ENCODE results near the gene OBSCN. TPM values are rescaled to one million over a fixed set of nuclear protein-coding genes. Genes with fewer than 3 reads are reported as not detected.

The OBSCN gene
- total and polyA plus RNA-seq, 2 donors (not counting 1 experiment from before 2014, with no cell fraction given), result 10.0 to 63.9 TPM

DNA sequence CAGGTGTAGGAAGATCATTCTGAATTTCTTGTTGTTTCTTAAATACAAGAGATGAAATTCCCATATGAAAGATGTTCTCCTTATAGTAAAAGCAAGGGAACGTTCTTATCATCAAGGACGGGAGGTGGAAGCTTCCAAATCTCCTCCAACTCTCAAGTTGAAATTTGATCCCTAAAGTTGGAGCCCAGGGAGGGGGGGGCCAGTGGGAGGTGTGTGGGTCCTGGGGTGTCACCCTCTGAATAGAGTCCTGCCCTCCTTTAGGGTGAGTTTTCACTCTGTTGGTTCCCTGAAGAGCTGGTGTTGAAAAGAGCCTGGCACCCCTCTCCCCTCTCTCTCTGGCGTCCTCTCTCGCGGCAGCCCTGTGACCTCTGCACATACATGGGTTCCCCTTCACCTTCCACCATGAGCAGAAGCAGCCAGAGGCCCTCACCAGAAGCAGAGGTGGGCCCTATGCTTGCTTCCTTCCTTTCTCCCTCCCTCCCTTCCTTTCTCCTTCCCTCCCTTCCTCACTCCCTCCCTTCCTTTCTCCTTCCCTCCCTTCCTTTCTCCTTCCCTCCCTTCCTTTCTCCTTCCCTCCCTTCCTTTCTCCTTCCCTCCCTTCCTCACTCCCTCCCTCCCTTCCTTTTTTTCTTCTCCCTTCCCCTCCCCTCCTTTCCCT, 218.8 kb downstream of the OBSCN start:
- CTCF ChIA-PET, result no interaction called here
- no peaks in the 10 kb centered on the region for H3K4me1 Mint-ChIP-seq
- WGBS (ENCODE audit: insufficient coverage), result 89% methylated on average over 3 of the region's 5 CpGs

DNA sequence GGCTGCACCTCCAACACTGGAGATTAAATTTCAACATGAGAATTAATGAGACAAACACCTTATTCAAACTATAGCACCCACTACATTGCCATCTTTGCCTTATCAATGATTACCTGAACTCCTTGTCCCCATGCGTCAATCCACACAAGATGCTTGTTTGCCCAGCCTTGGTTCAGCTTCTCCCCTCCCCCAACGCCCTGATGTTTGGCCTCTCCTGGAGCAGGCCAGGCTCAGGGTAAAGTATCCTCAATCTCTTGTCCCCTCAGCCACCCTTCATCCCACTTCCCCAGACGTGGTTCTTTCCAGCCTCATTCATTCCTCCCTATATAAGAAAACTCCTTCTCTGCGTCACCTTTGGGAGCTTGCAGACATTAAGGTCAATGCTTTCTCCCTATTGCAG, 220.6 kb downstream of the OBSCN start:
- TF ChIP-seq, protein P1, sequence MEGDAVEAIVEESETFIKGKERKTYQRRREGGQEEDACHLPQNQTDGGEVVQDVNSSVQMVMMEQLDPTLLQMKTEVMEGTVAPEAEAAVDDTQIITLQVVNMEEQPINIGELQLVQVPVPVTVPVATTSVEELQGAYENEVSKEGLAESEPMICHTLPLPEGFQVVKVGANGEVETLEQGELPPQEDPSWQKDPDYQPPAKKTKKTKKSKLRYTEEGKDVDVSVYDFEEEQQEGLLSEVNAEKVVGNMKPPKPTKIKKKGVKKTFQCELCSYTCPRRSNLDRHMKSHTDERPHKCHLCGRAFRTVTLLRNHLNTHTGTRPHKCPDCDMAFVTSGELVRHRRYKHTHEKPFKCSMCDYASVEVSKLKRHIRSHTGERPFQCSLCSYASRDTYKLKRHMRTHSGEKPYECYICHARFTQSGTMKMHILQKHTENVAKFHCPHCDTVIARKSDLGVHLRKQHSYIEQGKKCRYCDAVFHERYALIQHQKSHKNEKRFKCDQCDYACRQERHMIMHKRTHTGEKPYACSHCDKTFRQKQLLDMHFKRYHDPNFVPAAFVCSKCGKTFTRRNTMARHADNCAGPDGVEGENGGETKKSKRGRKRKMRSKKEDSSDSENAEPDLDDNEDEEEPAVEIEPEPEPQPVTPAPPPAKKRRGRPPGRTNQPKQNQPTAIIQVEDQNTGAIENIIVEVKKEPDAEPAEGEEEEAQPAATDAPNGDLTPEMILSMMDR (IDR thresholded peaks at IDR 0.05), result no peak
- TF ChIP-seq EZH2 (IDR thresholded peaks at IDR 0.05; ENCODE audit: borderline replicate concordance, insufficient read depth, low read depth, low read length, poor library complexity, severe bottlenecking), result no peak
- no peak overlapping the region for H3K4me3 Mint-ChIP-seq
- no peak overlapping the region for H3K27ac ChIP-seq (ENCODE audit: low read length in 2 of 2)
- DNase-seq (no peak), ATAC-seq (ENCODE audit: low read depth) (no peak)
- H3K9ac ChIP-seq (ENCODE audit: low read length), result no peak overlapping the region
- no peaks in the 10 kb centered on the region for H3K79me2 ChIP-seq (ENCODE audit: control insufficient read depth, insufficient read depth, low read length)
- H4K20me1 ChIP-seq (ENCODE audit: control insufficient read depth, insufficient read depth, low read length, poor library complexity, severe bottlenecking), result no peaks in the 10 kb centered on the region
- H2AFZ ChIP-seq (ENCODE audit: insufficient read depth, low read depth, low read length, poor library complexity, severe bottlenecking), result no peak overlapping the region
- WGBS (ENCODE audit: insufficient coverage), result 79% methylated on average over 4 of the region's 4 CpGs
- CTCF ChIA-PET, result no interaction called here
- peaks cover 0 to 21% (median 7%) of the 10 kb centered on the region in 4 experiments for H3K27me3 ChIP-seq (replicated peaks in 1 of 4; ENCODE audit: control extremely low read depth in 1 of 4, control insufficient read depth in 3 of 4, insufficient read depth in 4 of 4, low read length in 3 of 4)
- H3K4me1 Mint-ChIP-seq, result no peaks in the 10 kb centered on the region
- peaks cover 0 to 11% (median 0%) of the 10 kb centered on the region in 3 donors for H3K9me3 ChIP-seq (ENCODE audit: control extremely low read depth in 1 of 3, control insufficient read depth in 2 of 3, insufficient read depth in 1 of 3, low read length in 2 of 3)
- H3K27ac Mint-ChIP-seq, result no peak overlapping the region
- H3K27me3 Mint-ChIP-seq, result peaks cover 37% of the 10 kb centered on the region
- intact Hi-C loops (cut with micrococcal nuclease), result no loop called here
- H3K9me3 Mint-ChIP-seq (ENCODE audit: insufficient read depth), result no peaks in the 10 kb centered on the region
- POLR2A ChIA-PET, result no interaction called here
- no peak overlapping the region for H3K4me3 ChIP-seq (ENCODE audit: control extremely low read depth in 1 of 5, extremely low read depth in 1 of 5, insufficient read depth in 1 of 5, low read depth in 2 of 5, low read length in 4 of 5)
- no peaks in the 10 kb centered on the region for H3K4me1 ChIP-seq (ENCODE audit: control insufficient read depth in 2 of 2, insufficient read depth in 2 of 2, low read length in 2 of 2)
- no peaks in the 10 kb centered on the region for H3K36me3 ChIP-seq (replicated peaks in 1 of 2; ENCODE audit: control extremely low read depth in 1 of 2, control insufficient read depth in 1 of 2, extremely low read depth in 1 of 2, insufficient read depth in 2 of 2, low read length in 1 of 2)
- no peak overlapping the region for H3K4me2 ChIP-seq (replicated peaks; ENCODE audit: low read depth, low read length, poor library complexity, severe bottlenecking)

More for the DNA sequence above, 218.8 kb downstream of the OBSCN start:
- no peak overlapping the region for H3K27ac Mint-ChIP-seq
- TF ChIP-seq, protein P1 (IDR thresholded peaks at IDR 0.05), result no peak
- TF ChIP-seq EZH2 (IDR thresholded peaks at IDR 0.05; ENCODE audit: borderline replicate concordance, insufficient read depth, low read depth, low read length, poor library complexity, severe bottlenecking), result no peak
- no peaks in the 10 kb centered on the region for H3K9me3 Mint-ChIP-seq (ENCODE audit: insufficient read depth)
- Histone ChIP-seq H3K27me3 (replicated peaks in 1 of 4; ENCODE audit: control extremely low read depth in 1 of 4, control insufficient read depth in 3 of 4, insufficient read depth in 4 of 4, low read length in 3 of 4) (peaks cover 0 to 26% (median 4%) of the 10 kb centered on the region in 4 experiments), H3K9me3 (ENCODE audit: control extremely low read depth in 1 of 3, control insufficient read depth in 2 of 3, insufficient read depth in 1 of 3, low read length in 2 of 3) (peaks cover 0 to 11% (median 0%) of the 10 kb centered on the region in 3 donors), H4K20me1 (ENCODE audit: control insufficient read depth, insufficient read depth, low read length, poor library complexity, severe bottlenecking) (no peaks in the 10 kb centered on the region), H3K27ac (ENCODE audit: low read length in 2 of 2) (no peak overlapping the region), H3K4me2 (replicated peaks; ENCODE audit: low read depth, low read length, poor library complexity, severe bottlenecking) (no peak overlapping the region), H3K4me1 (ENCODE audit: control insufficient read depth in 2 of 2, insufficient read depth in 2 of 2, low read length in 2 of 2) (no peaks in the 10 kb centered on the region), H3K9ac (ENCODE audit: low read length) (no peak overlapping the region), H2AFZ (ENCODE audit: insufficient read depth, low read depth, low read length, poor library complexity, severe bottlenecking) (no peak overlapping the region), H3K4me3 (ENCODE audit: control extremely low read depth in 1 of 5, extremely low read depth in 1 of 5, insufficient read depth in 1 of 5, low read depth in 2 of 5, low read length in 4 of 5) (no peak overlapping the region), H3K79me2 (ENCODE audit: control insufficient read depth, insufficient read depth, low read length) (no peaks in the 10 kb centered on the region), H3K36me3 (replicated peaks in 1 of 2; ENCODE audit: control extremely low read depth in 1 of 2, control insufficient read depth in 1 of 2, extremely low read depth in 1 of 2, insufficient read depth in 2 of 2, low read length in 1 of 2) (no peaks in the 10 kb centered on the region)
- intact Hi-C loops (cut with micrococcal nuclease), result no loop called here
- ATAC-seq (ENCODE audit: low read depth), result no peak
- POLR2A ChIA-PET, result no interaction called here
- H3K27me3 Mint-ChIP-seq, result peaks cover 45% of the 10 kb centered on the region
- DNase-seq, result no peak
- H3K4me3 Mint-ChIP-seq, result no peak overlapping the region
